Vagina (tissue), 2 donors: ENCODE measurements around the gene SLC29A2.

ENCODE experiments used
- POLR2A ChIP-seq, 2 donors: fragments of 450-650 bp; IDR thresholded peaks; one replicate each; pipeline ENCODE4 v1.6.1; 2017; ENCODE audit warnings: antibody characterized with exemption in 2 of 2, mild to moderate bottlenecking in 2 of 2, moderate library complexity in 2 of 2
- POLR2AphosphoS5 ChIP-seq, 2 donors: sonication (generic); formaldehyde crosslinking; IDR thresholded peaks; one replicate each; pipeline ENCODE4 v1.9.0; 2017; ENCODE audit warnings: antibody characterized with exemption in 2 of 2, mild to moderate bottlenecking in 2 of 2, low read depth in 1 of 2; ENCODE audit not compliant: insufficient read depth in 1 of 2
- TF ChIP-seq, protein P1 (sequence below), 3 experiments: fragments of 450-650 bp in 2 of 3; fragments of 200-600 bp in 1 of 3; sonication (generic) in 1 of 3; IDR thresholded peaks; one replicate each; pipeline ENCODE4 v1.5.1; 2017 to 2019; ENCODE audit warnings: antibody characterized with exemption in 3 of 3, mild to moderate bottlenecking in 2 of 3, moderate library complexity in 2 of 3

DNA sequence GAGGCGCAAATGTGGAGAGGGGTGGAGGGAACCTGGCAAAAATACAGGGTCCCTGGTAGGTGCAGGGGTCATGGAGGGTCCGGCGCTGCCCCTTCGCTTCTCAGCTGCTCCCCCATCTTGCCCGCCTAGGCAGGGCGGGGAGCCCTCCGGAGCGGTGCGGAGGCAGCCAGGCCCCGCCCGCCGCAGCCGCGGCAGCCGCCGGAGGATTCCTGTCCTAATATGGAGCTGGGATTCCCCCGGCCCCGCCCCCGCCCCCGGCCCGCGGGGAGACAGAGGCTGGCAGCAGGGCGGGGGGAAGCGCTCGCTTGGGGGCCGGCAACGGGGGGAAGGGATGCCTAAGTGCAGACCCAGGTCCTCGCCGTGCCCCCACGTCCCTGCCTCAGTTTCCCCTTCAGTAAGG, 48.3 kb upstream of the SLC29A2 start:
- TF ChIP-seq POLR2A (IDR thresholded peaks at IDR 0.05) (no peak), POLR2AphosphoS5 (IDR thresholded peaks at IDR 0.05; ENCODE audit: insufficient read depth in 1 of 2, low read depth in 1 of 2) (no peak)
- TF ChIP-seq, protein P1, sequence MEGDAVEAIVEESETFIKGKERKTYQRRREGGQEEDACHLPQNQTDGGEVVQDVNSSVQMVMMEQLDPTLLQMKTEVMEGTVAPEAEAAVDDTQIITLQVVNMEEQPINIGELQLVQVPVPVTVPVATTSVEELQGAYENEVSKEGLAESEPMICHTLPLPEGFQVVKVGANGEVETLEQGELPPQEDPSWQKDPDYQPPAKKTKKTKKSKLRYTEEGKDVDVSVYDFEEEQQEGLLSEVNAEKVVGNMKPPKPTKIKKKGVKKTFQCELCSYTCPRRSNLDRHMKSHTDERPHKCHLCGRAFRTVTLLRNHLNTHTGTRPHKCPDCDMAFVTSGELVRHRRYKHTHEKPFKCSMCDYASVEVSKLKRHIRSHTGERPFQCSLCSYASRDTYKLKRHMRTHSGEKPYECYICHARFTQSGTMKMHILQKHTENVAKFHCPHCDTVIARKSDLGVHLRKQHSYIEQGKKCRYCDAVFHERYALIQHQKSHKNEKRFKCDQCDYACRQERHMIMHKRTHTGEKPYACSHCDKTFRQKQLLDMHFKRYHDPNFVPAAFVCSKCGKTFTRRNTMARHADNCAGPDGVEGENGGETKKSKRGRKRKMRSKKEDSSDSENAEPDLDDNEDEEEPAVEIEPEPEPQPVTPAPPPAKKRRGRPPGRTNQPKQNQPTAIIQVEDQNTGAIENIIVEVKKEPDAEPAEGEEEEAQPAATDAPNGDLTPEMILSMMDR (IDR thresholded peaks at IDR 0.05), result no peak
